GM20000 (cell line): Measurements from ENCODE around the gene CALHM2.
A peak's percentile ranks its signal among the peaks of the same experiment; 100 is the strongest.

ENCODE experiments used
- DNase-seq: peaks from one replicate; pipeline ENCODE4 v3.0.0; 2012; ENCODE audit warnings: low spot score
- CTCF ChIP-seq: IDR thresholded peaks from 2 replicates; pipeline ENCODE4 v1.5.1; 2012; ENCODE audit warnings: mild to moderate bottlenecking, control low read depth; ENCODE audit errors: extremely low read depth, missing control alignments

Gene CALHM2

GRCh38 chr10:103481974-103482531 lies 29.9 kb upstream of the CALHM2 start:
- peak; percentile 36 for TF ChIP-seq CTCF
- peak; percentile 79 for DNase-seq

- DNase-seq: no peak
- TF ChIP-seq CTCF: no peak
These were observed 28.4 kb upstream of the CALHM2 start for GRCh38 chr10:103480521-103480920.

GRCh38 chr10:103479135-103479534 lies 27.0 kb upstream of the CALHM2 start, which contains the start of gene CALHM3:
TSS of gene CALHM3 (minus strand) at chr10:103479240. CDS start at chr10:103479032, 208 bp downstream.
- DNase-seq: no peak
- no peak for TF ChIP-seq CTCF

- no peak for TF ChIP-seq CTCF
- no peak for DNase-seq
These were observed 26.5 kb upstream of the CALHM2 start for GRCh38 chr10:103478671-103479070.

- peak; percentile 28 for TF ChIP-seq CTCF
- peak; percentile 77 for DNase-seq
These were observed 24.0 kb upstream of the CALHM2 start for GRCh38 chr10:103476046-103476768.

GRCh38 chr10:103475437-103475836 lies 23.3 kb upstream of the CALHM2 start:
- no peak for DNase-seq

GRCh38 chr10:103474077-103474476 lies 21.9 kb upstream of the CALHM2 start:
- TF ChIP-seq CTCF: no peak
- DNase-seq: no peak

More at GRCh38 chr10:103475437-103475836, 23.3 kb upstream of the CALHM2 start:
- no peak for TF ChIP-seq CTCF
